ENCODE results near the gene GPR101.
"Not testable (repeated sequence)": the region's sequence is repeated elsewhere in the genome, so short reads cannot be mapped to it uniquely, and the experiment has no call there.

The GPR101 gene

DNA sequence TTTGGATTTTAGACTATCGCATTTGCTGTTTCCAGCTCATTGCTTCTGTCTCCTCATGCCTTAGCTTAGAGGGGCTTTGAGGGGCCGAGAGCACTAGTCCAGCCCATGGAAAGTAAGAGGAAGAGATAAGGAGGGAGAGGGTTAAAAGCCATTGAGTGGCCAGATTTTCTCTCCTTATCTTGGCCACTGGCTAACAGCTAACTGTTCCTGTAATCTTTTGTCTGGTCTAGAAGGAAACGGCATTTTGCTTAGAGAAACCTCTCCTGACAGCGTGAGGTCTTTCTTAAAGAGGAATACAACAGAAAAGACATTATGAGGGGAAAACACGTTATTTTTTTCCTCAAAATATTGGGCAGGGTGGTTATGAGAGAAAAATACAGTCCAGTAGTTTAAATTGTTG, 7.9 kb downstream of the GPR101 start:
- no peak for DNase-seq (ENCODE audit: low read depth, low spot score)

GRCh38 chrX:137000236-137000635, 33.6 kb downstream of the GPR101 start:
- DNase-seq (ENCODE audit: low read depth, low spot score) = not testable (repeated sequence)

DNA sequence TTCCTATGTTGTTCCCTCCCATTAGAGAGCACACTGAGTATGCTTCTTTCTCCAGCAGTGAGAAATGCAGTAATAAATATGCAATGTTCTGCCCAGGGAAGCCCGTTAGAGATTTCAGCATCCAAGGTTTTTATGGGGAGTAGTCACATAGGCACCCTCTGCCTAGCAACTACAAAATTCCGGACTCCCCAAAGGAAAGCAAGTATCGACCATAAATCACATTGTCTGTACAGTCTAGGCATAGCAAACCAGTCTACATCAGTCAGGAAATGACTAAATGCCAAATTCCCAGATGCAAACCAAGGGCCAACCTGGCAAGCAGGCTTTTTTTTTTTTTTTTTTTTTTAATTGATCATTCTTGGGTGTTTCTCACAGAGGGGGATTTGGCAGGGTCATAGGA, 34.8 kb downstream of the GPR101 start:
- DNase-seq (ENCODE audit: low read depth, low spot score) = no peak
